ENCODE measurements around the gene NTHL1.

GRCh38 chr16:2078096-2078495 lies 30.5 kb upstream of the NTHL1 start:
- TF ChIP-seq CTCF (IDR thresholded peaks at IDR 0.05; ENCODE audit: insufficient read depth, low read depth, low read length) (no peak), EZH2 (IDR thresholded peaks at IDR 0.05; ENCODE audit: insufficient read depth, low read length) (no peak)

Data from astrocyte (in vitro differentiated cells and primary cell).